SK-N-SH (cell line): ENCODE data around the gene FAM131A. TPM values are rescaled to one million over a fixed set of nuclear protein-coding genes. Genes with fewer than 3 reads are reported as not detected.

Source experiments
- CTCF ChIA-PET: fragments of 300-600, 350-600 bp; formaldehyde crosslinking; extraction: SDS; loops from one replicate; lab custom pipeline; 2021; lab: Yijun Ruan, JAX
- POLR2A ChIA-PET: fragments of 350-600 bp; sonication (Branson Sonifier 250); formaldehyde crosslinking; extraction: SDS; loops from one replicate; lab custom pipeline; 2020; ENCODE audit warnings: antibody characterized with exemption, inconsistent platforms; lab: Yijun Ruan, JAX
- DNase-seq: peaks from one replicate; pipeline ENCODE4 v3.0.0; 2012
- H2AFZ ChIP-seq: fragments of 200-600 bp; sonication (generic); 2 replicates; pipeline ENCODE4 v1.8.1; 2016; ENCODE audit warnings: antibody characterized with exemption, mild to moderate bottlenecking, low read depth
- H3F3A ChIP-seq: fragments of 200-600 bp; sonication (generic); replicated peaks from 2 replicates; pipeline ENCODE3; 2016; ENCODE audit warnings: antibody characterized with exemption, mild to moderate bottlenecking; ENCODE audit not compliant: insufficient read depth
- H3K27ac ChIP-seq, 2 experiments: fragments of 200-500 bp in 1 of 2; fragments of 200-600 bp in 1 of 2; sonication (Bioruptor generic) in 1 of 2; sonication (generic), shearing (Covaris generic) in 1 of 2; 2 replicates each; pipeline versions ENCODE4 v1.5.1 to v1.6.1; 2014 to 2016; ENCODE audit warnings: low read depth in 2 of 2, inconsistent platforms in 1 of 2, low read length in 1 of 2, mild to moderate bottlenecking in 1 of 2, mixed read lengths in 1 of 2
- H3K27me3 ChIP-seq: fragments of 200-600 bp; sonication (generic), shearing (Covaris generic); 2 replicates; pipeline ENCODE4 v1.6.1; 2016; ENCODE audit warnings: mixed run types; ENCODE audit not compliant: insufficient read depth
- H3K36me3 ChIP-seq, 2 experiments: fragments of 200-500 bp in 1 of 2; fragments of 200-600 bp in 1 of 2; sonication (Bioruptor generic) in 1 of 2; sonication (generic) in 1 of 2; replicated peaks in 1 of 2; 2 replicates each; pipeline versions ENCODE3 to v1.5.1; 2014 to 2016; ENCODE audit warnings: low read length in 1 of 2, mild to moderate bottlenecking in 1 of 2; ENCODE audit not compliant: insufficient read depth in 2 of 2, control insufficient read depth in 1 of 2
- H3K4me1 ChIP-seq, 2 experiments: fragments of 200-500 bp in 1 of 2; fragments of 200-600 bp in 1 of 2; sonication (Bioruptor generic) in 1 of 2; sonication (generic), shearing (Covaris generic) in 1 of 2; 2 replicates each; pipeline versions ENCODE4 v1.5.1 to v1.6.1; 2014 to 2016; ENCODE audit warnings: low read depth in 1 of 2, low read length in 1 of 2, mixed run types in 1 of 2; ENCODE audit not compliant: insufficient read depth in 2 of 2, control insufficient read depth in 1 of 2
- H3K4me2 ChIP-seq: fragments of 200-600 bp; sonication (generic), shearing (Covaris generic); 2 replicates; pipeline ENCODE4 v1.6.1; 2017; ENCODE audit warnings: mixed run types
- H3K4me3 ChIP-seq, 2 experiments: fragments of 200-500 bp in 1 of 2; fragments of 200-600 bp in 1 of 2; sonication (Bioruptor generic) in 1 of 2; sonication (generic), shearing (Covaris generic) in 1 of 2; 2 replicates each; pipeline versions ENCODE4 v1.5.1 to v1.8.1; 2014 to 2016; ENCODE audit warnings: low read depth in 2 of 2, inconsistent platforms in 1 of 2, low read length in 1 of 2, mild to moderate bottlenecking in 1 of 2, mixed read lengths in 1 of 2, moderate library complexity in 1 of 2
- H3K79me2 ChIP-seq: fragments of 200-600 bp; sonication (generic); 2 replicates; pipeline ENCODE4 v1.8.1; 2017; ENCODE audit warnings: mild to moderate bottlenecking; ENCODE audit not compliant: insufficient read depth
- H3K9ac ChIP-seq: fragments of 200-600 bp; sonication (generic); 2 replicates; pipeline ENCODE4 v1.6.1; 2017; ENCODE audit warnings: mixed run types
- H3K9me2 ChIP-seq: fragments of 200-600 bp; sonication (generic); 2 replicates; pipeline ENCODE4 v1.6.1; 2017; ENCODE audit warnings: mixed run types
- H3K9me3 ChIP-seq: fragments of 200-600 bp; sonication (generic); 2 replicates; pipeline ENCODE4 v1.6.1; 2017; ENCODE audit warnings: mixed run types, mild to moderate bottlenecking, moderate library complexity
- H4K20me1 ChIP-seq: fragments of 200-600 bp; sonication (generic); 2 replicates; pipeline ENCODE4 v1.6.1; 2017; ENCODE audit warnings: mild to moderate bottlenecking, mixed run types; ENCODE audit not compliant: insufficient read depth
- ELF1 ChIP-seq: IDR thresholded peaks from 2 replicates; pipeline ENCODE4 v1.4.0; 2012
- EZH2phosphoT487 ChIP-seq: fragments of 200-600 bp; sonication (generic); IDR thresholded peaks from 2 replicates; pipeline ENCODE4 v1.6.1; 2017; ENCODE audit warnings: low read depth, mixed run types, mild to moderate bottlenecking, antibody characterized with exemption, moderate library complexity, borderline replicate concordance
- FOSL2 ChIP-seq: IDR thresholded peaks from 2 replicates; pipeline ENCODE4 v1.4.0; 2012; ENCODE audit warnings: low read depth, mild to moderate bottlenecking, moderate library complexity, borderline replicate concordance
- FOXJ3 ChIP-seq: sonication (generic); formaldehyde crosslinking; IDR thresholded peaks from 2 replicates; pipeline ENCODE4 v1.5.1; 2020; ENCODE audit warnings: mild to moderate bottlenecking, missing genetic modification reagents
- FOXM1 ChIP-seq: IDR thresholded peaks from 2 replicates; pipeline ENCODE4 v1.4.0; 2012; ENCODE audit warnings: low read depth, mild to moderate bottlenecking
- GATA2 ChIP-seq: sonication (generic); formaldehyde crosslinking; IDR thresholded peaks from 2 replicates; pipeline ENCODE4 v1.5.0; 2020; ENCODE audit warnings: mild to moderate bottlenecking, missing genetic modification reagents
- MEF2A ChIP-seq: IDR thresholded peaks from 2 replicates; pipeline ENCODE4 v1.4.0; 2012; ENCODE audit warnings: low read depth, borderline replicate concordance
- MXI1 ChIP-seq: IDR thresholded peaks from 2 replicates; pipeline ENCODE4 v1.6.1; 2012; ENCODE audit warnings: mild to moderate bottlenecking, low read depth, low read length, improper control_type of control experiment
- NFIC ChIP-seq: IDR thresholded peaks from 2 replicates; pipeline ENCODE4 v1.4.0; 2012; ENCODE audit warnings: borderline replicate concordance
- RCOR1 ChIP-seq: fragments of 150-350 bp; IDR thresholded peaks from 2 replicates; pipeline ENCODE4 v1.6.1; 2017; ENCODE audit warnings: antibody characterized with exemption, low read length
- RXRA ChIP-seq: IDR thresholded peaks from 2 replicates; pipeline ENCODE4 v1.4.0; 2012; ENCODE audit warnings: low read depth, mild to moderate bottlenecking, borderline replicate concordance
- SIN3A ChIP-seq: IDR thresholded peaks from 2 replicates; pipeline ENCODE4 v1.6.1; 2012; ENCODE audit warnings: low read depth, mild to moderate bottlenecking, low read length, moderate library complexity, borderline replicate concordance
- TCF12 ChIP-seq: IDR thresholded peaks from 2 replicates; pipeline ENCODE4 v1.4.0; 2012
- YY1 ChIP-seq: IDR thresholded peaks from 2 replicates; pipeline ENCODE4 v1.4.0; 2012; ENCODE audit warnings: low read depth, mild to moderate bottlenecking
- WGBS: methylation state at CpG from one replicate; pipeline ENCODE4 v1.1.6; 2017; ENCODE audit warnings: low lambda C conversion rate; 5-methylcytosine and 5-hydroxymethylcytosine counted together
- polyA plus RNA-seq, 3 experiments: library from polyadenylated mRNA; depleted of rRNA; stranded (reverse); fragments of >200 nt; gene quantifications; 2 replicates each; pipeline ENCODE4 v1.2.3, GENCODE V29; 2012
- TF ChIP-seq, protein P1 (sequence below): IDR thresholded peaks from 2 replicates; pipeline ENCODE4 v1.6.1; 2012; ENCODE audit warnings: mild to moderate bottlenecking, low read depth, low read length, moderate library complexity
- TF ChIP-seq, protein P2 (sequence below): fragments of 200-600 bp; sonication (generic); IDR thresholded peaks from 2 replicates; pipeline ENCODE4 v1.6.1; 2017; ENCODE audit warnings: antibody characterized with exemption, mild to moderate bottlenecking, moderate library complexity
- TF ChIP-seq, protein P3 (sequence below): IDR thresholded peaks from 2 replicates; pipeline ENCODE4; 2012
- TF ChIP-seq, protein P4 (sequence below): fragments of 150-350 bp; IDR thresholded peaks from 2 replicates; pipeline ENCODE4 v1.6.1; 2017; ENCODE audit warnings: antibody characterized with exemption, low read length, low read depth, borderline replicate concordance

FAM131A gene
- polyA plus RNA-seq, 1 of the 3 experiments (the other 2 are of a cell fraction): 31.6 TPM

DNA sequence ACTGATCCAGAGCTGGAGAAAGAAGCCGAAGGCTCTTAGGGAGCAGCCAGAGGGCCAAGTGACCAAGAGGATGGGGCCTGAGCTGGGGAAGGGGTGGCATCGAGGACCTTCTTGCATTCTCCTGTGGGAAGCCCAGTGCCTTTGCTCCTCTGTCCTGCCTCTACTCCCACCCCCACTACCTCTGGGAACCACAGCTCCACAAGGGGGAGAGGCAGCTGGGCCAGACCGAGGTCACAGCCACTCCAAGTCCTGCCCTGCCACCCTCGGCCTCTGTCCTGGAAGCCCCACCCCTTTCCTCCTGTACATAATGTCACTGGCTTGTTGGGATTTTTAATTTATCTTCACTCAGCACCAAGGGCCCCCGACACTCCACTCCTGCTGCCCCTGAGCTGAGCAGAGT is 52.0 kb downstream of the FAM131A start:
- Histone ChIP-seq H3K9ac (no peak overlapping the region), H3K79me2 (no peaks in the 10 kb centered on the region), H2AFZ (no peak overlapping the region), H3K27ac (no peak overlapping the region), H3K4me3 (no peak overlapping the region), H3K4me1 (no peaks in the 10 kb centered on the region), H3K27me3 (no peaks in the 10 kb centered on the region), H3K36me3 (no peaks in the 10 kb centered on the region), H4K20me1 (no peaks in the 10 kb centered on the region), H3K9me3 (no peaks in the 10 kb centered on the region)
- ChIA-PET CTCF (interaction anchor here (1.3 to 3.0 kb wide), 2 partner anchors 17 to 124 kb away, joined by 4 to 21 read pairs; no protein-coding TSS in a partner anchor), POLR2A (no interaction called here)
- WGBS: 57% methylated on average over 5 of the region's 5 CpGs
- no peak for TF ChIP-seq SIN3A
- no peak for TF ChIP-seq GATA2 (CRISPR knock-in tag)
- no peak for TF ChIP-seq FOXJ3 (CRISPR knock-in tag)
- no peak for TF ChIP-seq ELF1
- TF ChIP-seq, protein P1, sequence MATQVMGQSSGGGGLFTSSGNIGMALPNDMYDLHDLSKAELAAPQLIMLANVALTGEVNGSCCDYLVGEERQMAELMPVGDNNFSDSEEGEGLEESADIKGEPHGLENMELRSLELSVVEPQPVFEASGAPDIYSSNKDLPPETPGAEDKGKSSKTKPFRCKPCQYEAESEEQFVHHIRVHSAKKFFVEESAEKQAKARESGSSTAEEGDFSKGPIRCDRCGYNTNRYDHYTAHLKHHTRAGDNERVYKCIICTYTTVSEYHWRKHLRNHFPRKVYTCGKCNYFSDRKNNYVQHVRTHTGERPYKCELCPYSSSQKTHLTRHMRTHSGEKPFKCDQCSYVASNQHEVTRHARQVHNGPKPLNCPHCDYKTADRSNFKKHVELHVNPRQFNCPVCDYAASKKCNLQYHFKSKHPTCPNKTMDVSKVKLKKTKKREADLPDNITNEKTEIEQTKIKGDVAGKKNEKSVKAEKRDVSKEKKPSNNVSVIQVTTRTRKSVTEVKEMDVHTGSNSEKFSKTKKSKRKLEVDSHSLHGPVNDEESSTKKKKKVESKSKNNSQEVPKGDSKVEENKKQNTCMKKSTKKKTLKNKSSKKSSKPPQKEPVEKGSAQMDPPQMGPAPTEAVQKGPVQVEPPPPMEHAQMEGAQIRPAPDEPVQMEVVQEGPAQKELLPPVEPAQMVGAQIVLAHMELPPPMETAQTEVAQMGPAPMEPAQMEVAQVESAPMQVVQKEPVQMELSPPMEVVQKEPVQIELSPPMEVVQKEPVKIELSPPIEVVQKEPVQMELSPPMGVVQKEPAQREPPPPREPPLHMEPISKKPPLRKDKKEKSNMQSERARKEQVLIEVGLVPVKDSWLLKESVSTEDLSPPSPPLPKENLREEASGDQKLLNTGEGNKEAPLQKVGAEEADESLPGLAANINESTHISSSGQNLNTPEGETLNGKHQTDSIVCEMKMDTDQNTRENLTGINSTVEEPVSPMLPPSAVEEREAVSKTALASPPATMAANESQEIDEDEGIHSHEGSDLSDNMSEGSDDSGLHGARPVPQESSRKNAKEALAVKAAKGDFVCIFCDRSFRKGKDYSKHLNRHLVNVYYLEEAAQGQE: no peak
- TF ChIP-seq, protein P2, sequence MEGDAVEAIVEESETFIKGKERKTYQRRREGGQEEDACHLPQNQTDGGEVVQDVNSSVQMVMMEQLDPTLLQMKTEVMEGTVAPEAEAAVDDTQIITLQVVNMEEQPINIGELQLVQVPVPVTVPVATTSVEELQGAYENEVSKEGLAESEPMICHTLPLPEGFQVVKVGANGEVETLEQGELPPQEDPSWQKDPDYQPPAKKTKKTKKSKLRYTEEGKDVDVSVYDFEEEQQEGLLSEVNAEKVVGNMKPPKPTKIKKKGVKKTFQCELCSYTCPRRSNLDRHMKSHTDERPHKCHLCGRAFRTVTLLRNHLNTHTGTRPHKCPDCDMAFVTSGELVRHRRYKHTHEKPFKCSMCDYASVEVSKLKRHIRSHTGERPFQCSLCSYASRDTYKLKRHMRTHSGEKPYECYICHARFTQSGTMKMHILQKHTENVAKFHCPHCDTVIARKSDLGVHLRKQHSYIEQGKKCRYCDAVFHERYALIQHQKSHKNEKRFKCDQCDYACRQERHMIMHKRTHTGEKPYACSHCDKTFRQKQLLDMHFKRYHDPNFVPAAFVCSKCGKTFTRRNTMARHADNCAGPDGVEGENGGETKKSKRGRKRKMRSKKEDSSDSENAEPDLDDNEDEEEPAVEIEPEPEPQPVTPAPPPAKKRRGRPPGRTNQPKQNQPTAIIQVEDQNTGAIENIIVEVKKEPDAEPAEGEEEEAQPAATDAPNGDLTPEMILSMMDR: no peak
- TF ChIP-seq FOXM1: no peak
- TF ChIP-seq FOSL2: no peak
- no peak for TF ChIP-seq EZH2phosphoT487
- no peak for TF ChIP-seq RCOR1
- no peak for TF ChIP-seq MXI1
- TF ChIP-seq TCF12: no peak
- no peak for TF ChIP-seq NFIC
- TF ChIP-seq, protein P3, sequence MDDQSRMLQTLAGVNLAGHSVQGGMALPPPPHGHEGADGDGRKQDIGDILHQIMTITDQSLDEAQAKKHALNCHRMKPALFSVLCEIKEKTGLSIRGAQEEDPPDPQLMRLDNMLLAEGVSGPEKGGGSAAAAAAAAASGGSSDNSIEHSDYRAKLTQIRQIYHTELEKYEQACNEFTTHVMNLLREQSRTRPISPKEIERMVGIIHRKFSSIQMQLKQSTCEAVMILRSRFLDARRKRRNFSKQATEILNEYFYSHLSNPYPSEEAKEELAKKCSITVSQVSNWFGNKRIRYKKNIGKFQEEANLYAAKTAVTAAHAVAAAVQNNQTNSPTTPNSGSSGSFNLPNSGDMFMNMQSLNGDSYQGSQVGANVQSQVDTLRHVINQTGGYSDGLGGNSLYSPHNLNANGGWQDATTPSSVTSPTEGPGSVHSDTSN: no peak
- TF ChIP-seq, protein P4, sequence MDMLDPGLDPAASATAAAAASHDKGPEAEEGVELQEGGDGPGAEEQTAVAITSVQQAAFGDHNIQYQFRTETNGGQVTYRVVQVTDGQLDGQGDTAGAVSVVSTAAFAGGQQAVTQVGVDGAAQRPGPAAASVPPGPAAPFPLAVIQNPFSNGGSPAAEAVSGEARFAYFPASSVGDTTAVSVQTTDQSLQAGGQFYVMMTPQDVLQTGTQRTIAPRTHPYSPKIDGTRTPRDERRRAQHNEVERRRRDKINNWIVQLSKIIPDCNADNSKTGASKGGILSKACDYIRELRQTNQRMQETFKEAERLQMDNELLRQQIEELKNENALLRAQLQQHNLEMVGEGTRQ: no peak
- TF ChIP-seq MEF2A: no peak
- no peak for TF ChIP-seq YY1
- no peak for TF ChIP-seq RXRA
- TF ChIP-seq, all 33 proteins: peak for 0
- Histone ChIP-seq H3K4me2 (no peak overlapping the region), H3F3A (no peaks in the 10 kb centered on the region), H3K9me2 (no peaks in the 10 kb centered on the region)
- no peak for DNase-seq
